NCI-H1694 treated with DMSO at 0.1 percent for 48 hours (cell line): ENCODE data around the gene SLC26A8.
"Not testable (repeated sequence)": the region's sequence is repeated elsewhere in the genome, so short reads cannot be mapped to it uniquely, and the experiment has no call there.

Experiments used
- DNase-seq: peaks from one replicate; lab custom pipeline; 2025; lab: John Stamatoyannopoulos, UW

Gene SLC26A8

GRCh38 chr6:36015666-36016065 lies 8.8 kb downstream of the SLC26A8 start:
- DNase-seq: no peak

GRCh38 chr6:36000451-36000850 lies 24.0 kb downstream of the SLC26A8 start:
- DNase-seq: no peak

- DNase-seq: no peak
Measured at GRCh38 chr6:35993150-35993549, 31.3 kb downstream of the SLC26A8 start.

- DNase-seq: not testable (repeated sequence)
Measured at GRCh38 chr6:35988047-35988446, 36.4 kb downstream of the SLC26A8 start.

GRCh38 chr6:35984701-35985100 lies 39.7 kb downstream of the SLC26A8 start:
- no peak for DNase-seq

GRCh38 chr6:35980991-35981645 lies 43.3 kb downstream of the SLC26A8 start:
- DNase-seq: no peak

- not testable (repeated sequence) for DNase-seq
Measured at GRCh38 chr6:35980126-35980525, 44.3 kb downstream of the SLC26A8 start.

GRCh38 chr6:35977308-35977707 lies 47.1 kb downstream of the SLC26A8 start:
- no peak for DNase-seq

- DNase-seq: no peak
Measured at GRCh38 chr6:35973670-35974222, 50.7 kb downstream of the SLC26A8 start.

- DNase-seq: no peak
Measured at GRCh38 chr6:35972471-35973367, 51.7 kb downstream of the SLC26A8 start.

- DNase-seq: no peak
Measured at GRCh38 chr6:35970181-35970580, 54.3 kb downstream of the SLC26A8 start.

GRCh38 chr6:35969646-35970045 lies 54.8 kb downstream of the SLC26A8 start:
- DNase-seq: no peak

- DNase-seq: no peak
Measured at GRCh38 chr6:35968821-35969220, 55.6 kb downstream of the SLC26A8 start.

GRCh38 chr6:35967076-35967774 lies 57.2 kb downstream of the SLC26A8 start:
- DNase-seq: no peak

- no peak for DNase-seq
Measured at GRCh38 chr6:35962779-35963560, 61.5 kb downstream of the SLC26A8 start.

- no peak for DNase-seq
Measured at GRCh38 chr6:35960187-35960586, 64.3 kb downstream of the SLC26A8 start.

- no peak for DNase-seq
Measured at GRCh38 chr6:35955970-35956369, 68.5 kb downstream of the SLC26A8 start.

- DNase-seq: no peak
Measured at GRCh38 chr6:35955521-35955920, 68.9 kb downstream of the SLC26A8 start.

GRCh38 chr6:35955071-35955470 lies 69.4 kb downstream of the SLC26A8 start:
- DNase-seq: no peak

- no peak for DNase-seq
Measured at GRCh38 chr6:35954333-35954732, 70.1 kb downstream of the SLC26A8 start.

GRCh38 chr6:35948725-35949124 lies 75.7 kb downstream of the SLC26A8 start:
- no peak for DNase-seq

- DNase-seq: no peak
Measured at GRCh38 chr6:35945650-35946025, 78.8 kb downstream of the SLC26A8 start.
